H1 (cell line): Measurements from ENCODE around the gene RNF4. TPM values are rescaled to one million over a fixed set of nuclear protein-coding genes. Genes with fewer than 3 reads are reported as not detected.
A peak's percentile ranks its signal among the peaks of the same experiment; 100 is the strongest.

Experiments used
- CTCF ChIA-PET: fragments of 300-600 bp; sonication (Branson Sonifier 250); formaldehyde crosslinking; loops from one replicate; lab custom pipeline; 2021; ENCODE audit not compliant: partially characterized antibody; lab: Charles Lee
- POLR2A ChIA-PET: fragments of 300-600 bp; sonication (Branson Sonifier 250); formaldehyde crosslinking; loops from one replicate; lab custom pipeline; 2021; ENCODE audit warnings: inconsistent platforms; ENCODE audit not compliant: partially characterized antibody; lab: Charles Lee
- DNase-seq, 2 experiments: peaks; one replicate each; pipeline versions ENCODE4 v3.0.0 to v3.0.0-alpha.2; 2010 to 2022; ENCODE audit warnings: low spot score in 2 of 2, low read depth in 1 of 2, mixed read lengths in 1 of 2
- FAIRE-seq: peaks from 2 replicates; lab custom pipeline; 2011; peaks lifted over from hg19 to GRCh38; lab: Jason Lieb, UNC
- H2AFZ ChIP-seq: 2 replicates; pipeline ENCODE4 v1.8.1; 2012; ENCODE audit warnings: low read length, inconsistent platforms
- H2AK5ac ChIP-seq: 2 replicates; pipeline ENCODE4 v1.6.1; 2013; ENCODE audit warnings: low read depth, low read length
- H2BK120ac ChIP-seq: replicated peaks from 2 replicates; pipeline ENCODE3; 2013; ENCODE audit warnings: low read depth, low read length, inconsistent platforms
- H2BK12ac ChIP-seq: 2 replicates; pipeline ENCODE4 v1.6.1; 2013; ENCODE audit warnings: low read depth, low read length
- H2BK15ac ChIP-seq: 2 replicates; pipeline ENCODE4 v1.6.1; 2013; ENCODE audit warnings: low read length
- H2BK20ac ChIP-seq: 2 replicates; pipeline ENCODE4 v1.6.1; 2013; ENCODE audit warnings: low read length
- H2BK5ac ChIP-seq: 2 replicates; pipeline ENCODE4 v1.6.1; 2013; ENCODE audit warnings: low read depth, low read length
- H3K14ac ChIP-seq: 2 replicates; pipeline ENCODE4 v1.6.1; 2013; ENCODE audit warnings: inconsistent platforms; ENCODE audit not compliant: insufficient read length
- H3K18ac ChIP-seq: 2 replicates; pipeline ENCODE4 v1.6.1; 2013; ENCODE audit warnings: low read length; ENCODE audit errors: extremely low read depth
- H3K23ac ChIP-seq: 2 replicates; pipeline ENCODE4 v1.6.1; 2013; ENCODE audit warnings: inconsistent platforms; ENCODE audit not compliant: insufficient read length
- H3K23me2 ChIP-seq: 2 replicates; pipeline ENCODE4 v1.6.1; 2013; ENCODE audit warnings: low read depth, low read length
- H3K27ac ChIP-seq: 2 replicates; pipeline ENCODE4 v1.6.1; 2011; ENCODE audit warnings: low read depth, low read length, inconsistent platforms
- H3K27me3 ChIP-seq, 4 experiments: replicated peaks in 1 of 4; 1 replicate in 1 of 4; 2 replicates in 3 of 4; pipeline versions ENCODE4 v1.6.1 to v1.8.1; 2011 to 2013; ENCODE audit warnings: low read length in 3 of 4, mild to moderate bottlenecking in 3 of 4, inconsistent platforms in 2 of 4, mixed read lengths in 2 of 4, moderate library complexity in 1 of 4; ENCODE audit not compliant: control insufficient read depth in 3 of 4, insufficient read depth in 3 of 4; ENCODE audit errors: extremely low read depth in 1 of 4
- H3K36me3 ChIP-seq, 4 experiments: 2 replicates each; pipeline versions ENCODE4 v1.6.1 to v1.8.1; 2011 to 2013; ENCODE audit warnings: mild to moderate bottlenecking in 4 of 4, low read length in 3 of 4, moderate library complexity in 2 of 4, control low read depth in 1 of 4, inconsistent platforms in 1 of 4; ENCODE audit not compliant: insufficient read depth in 4 of 4, control insufficient read depth in 2 of 4
- H3K4ac ChIP-seq: replicated peaks from 2 replicates; pipeline ENCODE3; 2013; ENCODE audit warnings: low read length, low read depth, mixed read lengths, inconsistent platforms; ENCODE audit not compliant: insufficient read length
- H3K4me1 ChIP-seq, 4 experiments: replicated peaks in 1 of 4; 1 replicate in 1 of 4; 2 replicates in 3 of 4; pipeline versions ENCODE4 v1.6.1 to v1.8.1; 2011 to 2013; ENCODE audit warnings: low read length in 3 of 4, inconsistent platforms in 2 of 4, mixed read lengths in 1 of 4; ENCODE audit not compliant: insufficient read depth in 4 of 4, control insufficient read depth in 3 of 4
- H3K4me2 ChIP-seq, 2 experiments: 2 replicates each; pipeline versions ENCODE4 v1.6.1 to v1.8.1; 2011 to 2013; ENCODE audit warnings: low read depth in 2 of 2, low read length in 2 of 2, control low read depth in 1 of 2, inconsistent platforms in 1 of 2, mild to moderate bottlenecking in 1 of 2; ENCODE audit not compliant: insufficient read depth in 1 of 2
- H3K4me3 ChIP-seq, 4 experiments: fragments of 200-600, 300-600 bp in 1 of 4; sonication (generic), shearing (Covaris generic), sonication (Bioruptor Twin) in 1 of 4; 2 replicates each; pipeline versions ENCODE4 v1.5.1 to v1.8.1; 2011 to 2016; ENCODE audit warnings: low read length in 4 of 4, low read depth in 3 of 4, control low read depth in 2 of 4, inconsistent platforms in 2 of 4, mild to moderate bottlenecking in 2 of 4, mixed read lengths in 1 of 4, moderate library complexity in 1 of 4; ENCODE audit not compliant: insufficient read depth in 2 of 4; ENCODE audit errors: extremely low read depth in 1 of 4
- H3K56ac ChIP-seq: replicated peaks from 2 replicates; pipeline ENCODE3; 2013; ENCODE audit warnings: low read depth, mild to moderate bottlenecking, mixed read lengths, low read length, inconsistent platforms; ENCODE audit not compliant: insufficient read length
- H3K79me1 ChIP-seq: 2 replicates; pipeline ENCODE4 v1.6.1; 2013; ENCODE audit warnings: low read depth, low read length, control low read depth
- H3K79me2 ChIP-seq, 2 experiments: 2 replicates each; pipeline versions ENCODE4 v1.6.1 to v1.8.1; 2012 to 2013; ENCODE audit warnings: low read length in 2 of 2, mild to moderate bottlenecking in 2 of 2, inconsistent platforms in 1 of 2; ENCODE audit not compliant: insufficient read depth in 2 of 2, control insufficient read depth in 1 of 2
- H3K9ac ChIP-seq, 4 experiments: replicated peaks in 1 of 4; 1 replicate in 1 of 4; 2 replicates in 3 of 4; pipeline versions ENCODE4 v1.6.1 to v1.8.1; 2011 to 2013; ENCODE audit warnings: low read depth in 3 of 4, low read length in 3 of 4, control low read depth in 2 of 4, mild to moderate bottlenecking in 2 of 4, moderate library complexity in 2 of 4, inconsistent platforms in 1 of 4; ENCODE audit errors: extremely low read depth in 1 of 4
- H3K9me3 ChIP-seq, 2 experiments: 2 replicates each; pipeline versions ENCODE4 v1.6.1 to v1.8.1; 2012 to 2013; ENCODE audit warnings: mild to moderate bottlenecking in 2 of 2, moderate library complexity in 2 of 2, control low read depth in 1 of 2, inconsistent platforms in 1 of 2, low read depth in 1 of 2, low read length in 1 of 2, mixed read lengths in 1 of 2; ENCODE audit not compliant: insufficient read depth in 2 of 2
- H4K20me1 ChIP-seq, 2 experiments: replicated peaks in 1 of 2; 2 replicates each; pipeline versions ENCODE3 to v1.8.1; 2011 to 2013; ENCODE audit warnings: inconsistent platforms in 2 of 2, low read length in 2 of 2, mild to moderate bottlenecking in 1 of 2; ENCODE audit not compliant: insufficient read depth in 2 of 2, control insufficient read depth in 1 of 2
- H4K5ac ChIP-seq: 2 replicates; pipeline ENCODE4 v1.6.1; 2013; ENCODE audit warnings: low read length, low read depth, mixed read lengths, inconsistent platforms; ENCODE audit not compliant: insufficient read length
- H4K8ac ChIP-seq: 2 replicates; pipeline ENCODE4 v1.8.0; 2013; ENCODE audit warnings: mild to moderate bottlenecking, moderate library complexity, low read length, inconsistent platforms; ENCODE audit not compliant: insufficient read depth; ENCODE audit errors: extremely low read depth
- H4K91ac ChIP-seq: replicated peaks from 2 replicates; pipeline ENCODE3; 2013; ENCODE audit warnings: low read length, mixed read lengths, inconsistent platforms; ENCODE audit not compliant: insufficient read length
- CHD1 ChIP-seq: IDR thresholded peaks from 2 replicates; pipeline ENCODE4 v1.6.1; 2012; ENCODE audit warnings: low read depth, low read length, improper control_type of control experiment
- E2F6 ChIP-seq: IDR thresholded peaks from 2 replicates; pipeline ENCODE4 v1.6.1; 2012; ENCODE audit warnings: inconsistent platforms
- EP300 ChIP-seq, 2 experiments: IDR thresholded peaks; 1 replicate in 1 of 2; 2 replicates in 1 of 2; pipeline ENCODE4 v1.6.1; 2011 to 2012; ENCODE audit warnings: low read depth in 2 of 2, low read length in 2 of 2, mild to moderate bottlenecking in 2 of 2, borderline replicate concordance in 1 of 2, inconsistent platforms in 1 of 2, moderate library complexity in 1 of 2
- GTF2F1 ChIP-seq: IDR thresholded peaks from 2 replicates; pipeline ENCODE4 v1.6.1; 2012; ENCODE audit warnings: low read depth, low read length, improper control_type of control experiment, borderline replicate concordance
- KDM1A ChIP-seq: fragments of 200-600, 300-600 bp; sonication (generic); IDR thresholded peaks from 2 replicates; pipeline ENCODE4 v1.7.1; 2016; ENCODE audit warnings: mild to moderate bottlenecking, low read length, borderline replicate concordance
- NANOG ChIP-seq: IDR thresholded peaks from 2 replicates; pipeline ENCODE4 v1.6.1; 2011; ENCODE audit warnings: low read length, low read depth, mild to moderate bottlenecking, inconsistent platforms; ENCODE audit not compliant: insufficient read depth, poor library complexity, severe bottlenecking
- NRF1 ChIP-seq: IDR thresholded peaks from 2 replicates; pipeline ENCODE4 v1.6.1; 2011; ENCODE audit warnings: mild to moderate bottlenecking, low read depth, low read length, improper control_type of control experiment
- SIN3A ChIP-seq, 2 experiments: IDR thresholded peaks in 1 of 2; conservative IDR thresholded peaks in 1 of 2; 2 replicates each; pipeline ENCODE4 v1.6.1; 2011 to 2012; ENCODE audit warnings: low read length in 2 of 2, improper control_type of control experiment in 1 of 2, low read depth in 1 of 2, mild to moderate bottlenecking in 1 of 2
- SP4 ChIP-seq: IDR thresholded peaks from 2 replicates; pipeline ENCODE4 v1.6.1; 2012; ENCODE audit warnings: low read length, inconsistent platforms
- WGBS, 2 experiments: shearing (Covaris generic) in 1 of 2; methylation state at CpG; one replicate each; pipeline versions ENCODE4 v1.1.6 to v1.1.7; 2013 to 2015; ENCODE audit warnings: low lambda C conversion rate in 2 of 2, mixed read lengths in 2 of 2, inconsistent platforms in 1 of 2, low coverage in 1 of 2, missing lambda C conversion rate in 1 of 2; ENCODE audit not compliant: insufficient replicate concordance in 2 of 2, insufficient coverage in 1 of 2, insufficient read length in 1 of 2; ENCODE audit errors: extremely low coverage in 1 of 2, missing lambda C conversion rate in 1 of 2; 5-methylcytosine and 5-hydroxymethylcytosine counted together
- polyA plus RNA-seq, 7 experiments: library from polyadenylated mRNA; depleted of rRNA in 3 of 7; stranded (reverse) in 5 of 7; unstranded in 2 of 7; fragments of >200 nt in 5 of 7; fragments of 200-250 nt in 2 of 7; gene quantifications; 1 replicate in 5 of 7; 2 replicates in 1 of 7; 4 replicates in 1 of 7; pipeline versions ENCODE4 v1.2.1 to v1.2.3, GENCODE V29; 2011 to 2013; ENCODE audit warnings: missing spikeins in 2 of 7, mixed read lengths in 2 of 7
- total RNA-seq: library from RNA; stranded (reverse); fragmentation: NEBNext Ultra II Directional; extraction: Animal tissue kit (Norgen Biotek cat#: 25700); gene quantifications from 2 replicates; pipeline ENCODE4 v1.2.1, GENCODE V29; 2021
- TF ChIP-seq, protein P1 (sequence below), 3 experiments: IDR thresholded peaks; 1 replicate in 2 of 3; 2 replicates in 1 of 3; pipeline versions ENCODE4 v1.5.1 to v1.6.1; 2011; ENCODE audit warnings: low read length in 3 of 3, mild to moderate bottlenecking in 3 of 3, inconsistent platforms in 2 of 3, low read depth in 1 of 3, moderate library complexity in 1 of 3; ENCODE audit not compliant: insufficient read depth in 1 of 3; ENCODE audit errors: control extremely low read depth in 1 of 3

The RNF4 gene
- total and polyA plus RNA-seq, 2 of the 8 experiments (the other 6 are each of a cell fraction or from before 2014, with no cell fraction given), result 68.2 to 78.9 TPM

- Histone ChIP-seq H3K14ac (no peak overlapping the region), H3K79me1 (no peaks in the 10 kb centered on the region), H3K79me2 (no peaks in the 10 kb centered on the region), H4K20me1 (no peaks in the 10 kb centered on the region), H3K9ac (no peak overlapping the region), H2AK5ac (no peak overlapping the region), H3K27ac (no peak overlapping the region), H4K5ac (no peak overlapping the region), H2AFZ (no peak overlapping the region), H3K36me3 (no peaks in the 10 kb centered on the region), H4K8ac (no peak overlapping the region), H3K23me2 (no peaks in the 10 kb centered on the region), H3K4me2 (no peak overlapping the region), H2BK15ac (no peak overlapping the region), H3K18ac (no peak overlapping the region), H3K9me3 (no peaks in the 10 kb centered on the region), H2BK20ac (no peak overlapping the region), H2BK5ac (no peak overlapping the region), H3K4me1 (no peaks in the 10 kb centered on the region), H4K91ac (no peak overlapping the region), H2BK12ac (no peak overlapping the region), H3K56ac (no peak overlapping the region), H3K23ac (no peak overlapping the region), H3K4ac (no peak overlapping the region), H3K4me3 (no peak overlapping the region), H3K27me3 (no peaks in the 10 kb centered on the region), H2BK120ac (no peak overlapping the region)
- 89% methylated on average over 9 of the region's 9 CpGs; no CpG with 5 or more reads in 1 of the 2 experiments for WGBS, 2 experiments
- ChIA-PET CTCF (interaction anchor here (0.5 to 1.0 kb wide), 3 partner anchors 9 to 104 kb away, joined by 3 read pairs; no protein-coding TSS in a partner anchor), POLR2A (interaction anchor here (0.8 to 9.5 kb wide), 2 partner anchors 8 to 14 kb away, joined by 3 to 65 read pairs; partner anchors contain the start of gene FAM193A)
- FAIRE-seq (no peak), DNase-seq (no peak)
- TF ChIP-seq NANOG (no peak), SP4 (no peak), SIN3A (conservative IDR thresholded peaks at IDR 0.05 in 1 of 2, IDR thresholded peaks at IDR 0.05 in 1 of 2; ENCODE audit: low read depth in 1 of 2, low read length in 2 of 2) (no peak), KDM1A (0 out of 2 replicates have a peak, but pooled peaks have one; percentile 17), CHD1 (no peak), GTF2F1 (no peak), NRF1 (no peak), EP300 (IDR thresholded peaks at IDR 0.05; ENCODE audit: borderline replicate concordance in 1 of 2, low read depth in 2 of 2, low read length in 2 of 2) (no peak), E2F6 (no peak)
- TF ChIP-seq, protein P1, sequence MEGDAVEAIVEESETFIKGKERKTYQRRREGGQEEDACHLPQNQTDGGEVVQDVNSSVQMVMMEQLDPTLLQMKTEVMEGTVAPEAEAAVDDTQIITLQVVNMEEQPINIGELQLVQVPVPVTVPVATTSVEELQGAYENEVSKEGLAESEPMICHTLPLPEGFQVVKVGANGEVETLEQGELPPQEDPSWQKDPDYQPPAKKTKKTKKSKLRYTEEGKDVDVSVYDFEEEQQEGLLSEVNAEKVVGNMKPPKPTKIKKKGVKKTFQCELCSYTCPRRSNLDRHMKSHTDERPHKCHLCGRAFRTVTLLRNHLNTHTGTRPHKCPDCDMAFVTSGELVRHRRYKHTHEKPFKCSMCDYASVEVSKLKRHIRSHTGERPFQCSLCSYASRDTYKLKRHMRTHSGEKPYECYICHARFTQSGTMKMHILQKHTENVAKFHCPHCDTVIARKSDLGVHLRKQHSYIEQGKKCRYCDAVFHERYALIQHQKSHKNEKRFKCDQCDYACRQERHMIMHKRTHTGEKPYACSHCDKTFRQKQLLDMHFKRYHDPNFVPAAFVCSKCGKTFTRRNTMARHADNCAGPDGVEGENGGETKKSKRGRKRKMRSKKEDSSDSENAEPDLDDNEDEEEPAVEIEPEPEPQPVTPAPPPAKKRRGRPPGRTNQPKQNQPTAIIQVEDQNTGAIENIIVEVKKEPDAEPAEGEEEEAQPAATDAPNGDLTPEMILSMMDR (IDR thresholded peaks at IDR 0.05; ENCODE audit: control extremely low read depth in 1 of 3, insufficient read depth in 1 of 3, low read depth in 1 of 3, low read length in 3 of 3), result peak in 1 of 3 experiments; percentile 3; a peak in 1 of 4 replicates
Measured at GRCh38 chr4:2526559-2526958, 57.7 kb downstream of the RNF4 start.
